PC-9 (cell line): ENCODE results near the gene SH3BP5L.

ENCODE experiments used
- EZH2 ChIP-seq: fragments of 200-600 bp; sonication (generic); IDR thresholded peaks from 2 replicates; pipeline ENCODE4 v1.8.0; 2017; ENCODE audit warnings: antibody characterized with exemption, low read depth
- TF ChIP-seq, protein P1 (sequence below): fragments of 200-600 bp; sonication (generic); conservative IDR thresholded peaks from 2 replicates; pipeline ENCODE4 v1.6.1; 2017; ENCODE audit warnings: mixed run types, antibody characterized with exemption, mild to moderate bottlenecking, moderate library complexity

- TF ChIP-seq EZH2, result no peak
- TF ChIP-seq, protein P1, sequence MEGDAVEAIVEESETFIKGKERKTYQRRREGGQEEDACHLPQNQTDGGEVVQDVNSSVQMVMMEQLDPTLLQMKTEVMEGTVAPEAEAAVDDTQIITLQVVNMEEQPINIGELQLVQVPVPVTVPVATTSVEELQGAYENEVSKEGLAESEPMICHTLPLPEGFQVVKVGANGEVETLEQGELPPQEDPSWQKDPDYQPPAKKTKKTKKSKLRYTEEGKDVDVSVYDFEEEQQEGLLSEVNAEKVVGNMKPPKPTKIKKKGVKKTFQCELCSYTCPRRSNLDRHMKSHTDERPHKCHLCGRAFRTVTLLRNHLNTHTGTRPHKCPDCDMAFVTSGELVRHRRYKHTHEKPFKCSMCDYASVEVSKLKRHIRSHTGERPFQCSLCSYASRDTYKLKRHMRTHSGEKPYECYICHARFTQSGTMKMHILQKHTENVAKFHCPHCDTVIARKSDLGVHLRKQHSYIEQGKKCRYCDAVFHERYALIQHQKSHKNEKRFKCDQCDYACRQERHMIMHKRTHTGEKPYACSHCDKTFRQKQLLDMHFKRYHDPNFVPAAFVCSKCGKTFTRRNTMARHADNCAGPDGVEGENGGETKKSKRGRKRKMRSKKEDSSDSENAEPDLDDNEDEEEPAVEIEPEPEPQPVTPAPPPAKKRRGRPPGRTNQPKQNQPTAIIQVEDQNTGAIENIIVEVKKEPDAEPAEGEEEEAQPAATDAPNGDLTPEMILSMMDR, result no peak
Observed at GRCh38 chr1:248855580-248855979, 29.9 kb upstream of the SH3BP5L start.
